Measurements from ENCODE around the gene CSRNP3.

DNA sequence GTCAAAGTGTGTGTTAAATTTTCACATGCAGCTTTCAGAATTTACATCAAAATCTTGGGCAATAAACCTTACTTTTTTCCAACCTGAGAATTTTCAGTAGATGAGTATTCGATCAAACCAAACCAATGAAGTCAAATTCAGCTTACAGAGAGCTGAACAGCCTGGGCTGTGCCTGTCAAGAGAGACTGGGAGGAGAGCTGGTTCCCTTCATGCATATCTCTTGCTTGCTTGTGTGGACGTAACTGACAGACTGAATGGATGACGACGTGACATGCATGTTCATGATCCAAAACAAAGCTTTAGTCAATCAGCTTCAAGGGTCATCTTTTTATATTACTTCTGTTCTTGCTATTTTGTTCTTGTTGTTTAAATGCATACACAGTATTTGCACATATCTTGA lies 179.3 kb downstream of the CSRNP3 start:
- TF ChIP-seq, protein P1, sequence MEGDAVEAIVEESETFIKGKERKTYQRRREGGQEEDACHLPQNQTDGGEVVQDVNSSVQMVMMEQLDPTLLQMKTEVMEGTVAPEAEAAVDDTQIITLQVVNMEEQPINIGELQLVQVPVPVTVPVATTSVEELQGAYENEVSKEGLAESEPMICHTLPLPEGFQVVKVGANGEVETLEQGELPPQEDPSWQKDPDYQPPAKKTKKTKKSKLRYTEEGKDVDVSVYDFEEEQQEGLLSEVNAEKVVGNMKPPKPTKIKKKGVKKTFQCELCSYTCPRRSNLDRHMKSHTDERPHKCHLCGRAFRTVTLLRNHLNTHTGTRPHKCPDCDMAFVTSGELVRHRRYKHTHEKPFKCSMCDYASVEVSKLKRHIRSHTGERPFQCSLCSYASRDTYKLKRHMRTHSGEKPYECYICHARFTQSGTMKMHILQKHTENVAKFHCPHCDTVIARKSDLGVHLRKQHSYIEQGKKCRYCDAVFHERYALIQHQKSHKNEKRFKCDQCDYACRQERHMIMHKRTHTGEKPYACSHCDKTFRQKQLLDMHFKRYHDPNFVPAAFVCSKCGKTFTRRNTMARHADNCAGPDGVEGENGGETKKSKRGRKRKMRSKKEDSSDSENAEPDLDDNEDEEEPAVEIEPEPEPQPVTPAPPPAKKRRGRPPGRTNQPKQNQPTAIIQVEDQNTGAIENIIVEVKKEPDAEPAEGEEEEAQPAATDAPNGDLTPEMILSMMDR (conservative IDR thresholded peaks at IDR 0.05), result no peak
- TF ChIP-seq EZH2 (IDR thresholded peaks at IDR 0.05; ENCODE audit: low read depth), result no peak
